Measurements from ENCODE around the gene TFR2. TPM values are rescaled to one million over a fixed set of nuclear protein-coding genes. Genes with fewer than 3 reads are reported as not detected.

The TFR2 gene
- total RNA-seq, 1 donor = under 0.01 TPM

- Histone ChIP-seq H3K4me3 (ENCODE audit: insufficient read depth, low read length) (no peak within 1 kb of the TSS), H2AFZ (ENCODE audit: low read length) (no peak within 1 kb of the TSS), H4K20me1 (ENCODE audit: insufficient read depth, low read length) (no peaks in the 10 kb centered on the region), H3K4me2 (ENCODE audit: insufficient read depth, low read length) (no peak within 1 kb of the TSS), H3K27me3 (ENCODE audit: insufficient read depth, low read length) (peaks cover 20% of the 10 kb centered on the region), H3K27ac (ENCODE audit: low read depth, low read length) (no peak within 1 kb of the TSS), H3K79me2 (ENCODE audit: insufficient read depth, low read length) (no peaks in the 10 kb centered on the region), H3K36me3 (ENCODE audit: insufficient read depth, low read length) (no peaks in the 10 kb centered on the region), H3K4me1 (ENCODE audit: insufficient read depth, low read length) (no peaks in the 10 kb centered on the region), H3K9me3 (ENCODE audit: low read depth, low read length) (no peaks in the 10 kb centered on the region)
- DNase-seq (ENCODE audit: insufficient read length, low spot score, missing footprints) = peak; percentile 97
- TF ChIP-seq CTCF (IDR thresholded peaks at IDR 0.05; ENCODE audit: extremely low read depth, low read depth, low read length) = no peak
Observed at GRCh38 chr7:100655908-100656674, 14.7 kb upstream of the TFR2 start, which contains the start of gene ACTL6B. TSS of gene ACTL6B (minus strand) at chr7:100656448. CDS start at chr7:100656354, 94 bp downstream.

DNA sequence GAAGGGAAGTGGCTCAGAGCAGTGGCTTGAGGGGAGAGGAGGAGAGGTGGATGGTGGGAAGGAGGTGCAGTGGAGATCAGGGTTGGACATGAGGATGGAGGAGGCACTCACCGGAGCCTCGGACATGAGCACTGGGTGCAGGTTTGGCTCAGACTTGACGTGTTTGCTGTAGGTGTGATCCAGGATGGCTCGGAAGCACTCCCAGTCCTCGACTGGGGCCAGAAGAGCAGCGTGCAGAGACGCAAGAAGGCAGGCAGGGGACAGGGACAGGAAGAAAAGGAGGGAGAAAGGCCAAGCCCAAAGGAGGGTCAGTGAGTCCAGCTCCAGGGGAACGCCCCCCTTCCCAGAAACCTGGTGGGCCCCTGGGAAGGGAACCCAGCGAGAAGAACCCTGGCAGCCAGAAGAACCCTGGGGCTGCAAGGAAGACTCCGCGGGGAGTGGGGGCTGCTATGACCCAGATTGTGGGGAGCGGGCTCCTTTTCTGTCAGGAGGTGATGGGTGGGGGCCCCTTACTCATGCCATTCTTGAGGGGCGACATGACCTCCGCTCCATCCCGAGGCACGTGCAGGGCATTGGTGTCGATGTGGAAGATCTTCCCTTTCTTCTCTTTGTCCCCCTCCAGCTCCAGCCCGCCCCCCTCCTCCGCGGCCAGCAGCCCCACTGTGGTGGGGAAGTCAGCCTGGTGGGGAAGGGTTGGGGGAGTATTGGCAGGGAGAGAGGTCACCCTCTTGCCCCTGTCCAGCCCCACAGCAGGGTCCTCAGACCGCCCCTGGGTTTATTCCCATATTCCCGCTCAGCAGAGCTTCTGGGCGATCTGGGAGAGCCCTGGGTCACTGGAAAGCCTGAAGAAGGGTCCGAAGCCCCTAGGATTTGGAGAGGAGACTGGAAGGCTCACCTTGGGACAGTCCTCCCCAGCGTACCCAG, 13.8 kb upstream of the TFR2 start:
- Histone ChIP-seq H3K27me3 (ENCODE audit: insufficient read depth, low read length) (peaks cover 20% of the 10 kb centered on the region), H3K27ac (ENCODE audit: low read depth, low read length) (no peak overlapping the region), H3K79me2 (ENCODE audit: insufficient read depth, low read length) (no peaks in the 10 kb centered on the region), H3K4me2 (ENCODE audit: insufficient read depth, low read length) (no peak overlapping the region), H2AFZ (ENCODE audit: low read length) (no peak overlapping the region), H4K20me1 (ENCODE audit: insufficient read depth, low read length) (no peaks in the 10 kb centered on the region), H3K36me3 (ENCODE audit: insufficient read depth, low read length) (no peaks in the 10 kb centered on the region), H3K4me1 (ENCODE audit: insufficient read depth, low read length) (no peaks in the 10 kb centered on the region), H3K9me3 (ENCODE audit: low read depth, low read length) (no peaks in the 10 kb centered on the region), H3K4me3 (ENCODE audit: insufficient read depth, low read length) (no peak overlapping the region)
- DNase-seq (ENCODE audit: insufficient read length, low spot score, missing footprints) = peak; percentile 73
- TF ChIP-seq CTCF (IDR thresholded peaks at IDR 0.05; ENCODE audit: extremely low read depth, low read depth, low read length) = no peak

- H3K27ac ChIP-seq (ENCODE audit: low read depth, low read length) = no peak overlapping the region
- peaks cover 14% of the 10 kb centered on the region for H3K27me3 ChIP-seq (ENCODE audit: insufficient read depth, low read length)
- no peaks in the 10 kb centered on the region for H3K36me3 ChIP-seq (ENCODE audit: insufficient read depth, low read length)
- DNase-seq (ENCODE audit: insufficient read length, low spot score, missing footprints) = no peak
- no peaks in the 10 kb centered on the region for H3K9me3 ChIP-seq (ENCODE audit: low read depth, low read length)
- no peak overlapping the region for H3K4me3 ChIP-seq (ENCODE audit: insufficient read depth, low read length)
- no peak overlapping the region for H3K4me2 ChIP-seq (ENCODE audit: insufficient read depth, low read length)
- H4K20me1 ChIP-seq (ENCODE audit: insufficient read depth, low read length) = no peaks in the 10 kb centered on the region
- H2AFZ ChIP-seq (ENCODE audit: low read length) = no peak overlapping the region
- TF ChIP-seq CTCF (IDR thresholded peaks at IDR 0.05; ENCODE audit: extremely low read depth, low read depth, low read length) = no peak
- H3K4me1 ChIP-seq (ENCODE audit: insufficient read depth, low read length) = no peaks in the 10 kb centered on the region
- no peaks in the 10 kb centered on the region for H3K79me2 ChIP-seq (ENCODE audit: insufficient read depth, low read length)
Observed at GRCh38 chr7:100649826-100650565, 8.6 kb upstream of the TFR2 start.
